K562 (cell line): ENCODE data around the gene COX4I2. TPM values are rescaled to one million over a fixed set of nuclear protein-coding genes. Genes with fewer than 3 reads are reported as not detected.

Experiments used
- ARID3A ChIP-seq: IDR thresholded peaks from 2 replicates; pipeline ENCODE4 v1.6.1; 2012; ENCODE audit warnings: low read depth, low read length, improper control_type of control experiment, borderline replicate concordance
- CBX1 ChIP-seq: sonication (generic); IDR thresholded peaks from 2 replicates; pipeline ENCODE4 v1.6.1; 2016; ENCODE audit warnings: antibody characterized with exemption, low read depth, mild to moderate bottlenecking
- CREB3 ChIP-seq: fragments of 450-650 bp; conservative IDR thresholded peaks from 2 replicates; pipeline ENCODE4 v1.6.1; 2016; ENCODE audit warnings: missing genetic modification characterization, low read depth, mild to moderate bottlenecking, missing compliant biosample characterization, moderate library complexity
- DNMT1 ChIP-seq: fragments of 450-650 bp; IDR thresholded peaks from 2 replicates; pipeline ENCODE4 v1.6.1; 2016; ENCODE audit warnings: antibody characterized with exemption, mild to moderate bottlenecking
- ESRRB ChIP-seq: fragments of 250-450 bp; sonication (Bioruptor Pico); IDR thresholded peaks from 2 replicates; pipeline ENCODE4 v1.5.0; 2020; ENCODE audit warnings: mild to moderate bottlenecking, moderate library complexity, borderline replicate concordance
- ETV5 ChIP-seq: sonication (generic); formaldehyde crosslinking; IDR thresholded peaks from 2 replicates; pipeline ENCODE4 v1.4.0; 2020; ENCODE audit warnings: low read depth, mild to moderate bottlenecking, missing genetic modification reagents
- FOXA1 ChIP-seq: fragments of 450-650 bp; IDR thresholded peaks from 2 replicates; pipeline ENCODE4 v1.6.1; 2016; ENCODE audit warnings: mild to moderate bottlenecking, borderline replicate concordance
- GMEB1 ChIP-seq: fragments of 250-450 bp; sonication (Bioruptor Pico); IDR thresholded peaks from 2 replicates; pipeline ENCODE4 v1.4.0; 2020; ENCODE audit warnings: mild to moderate bottlenecking
- NR4A1 ChIP-seq, 2 experiments: fragments of 250-450 bp in 1 of 2; fragments of 450-650 bp in 1 of 2; sonication (Bioruptor Pico) in 1 of 2; IDR thresholded peaks; 2 replicates each; pipeline versions ENCODE4 v1.4.0 to v1.6.1; 2016 to 2020; ENCODE audit warnings: mild to moderate bottlenecking in 2 of 2, missing compliant biosample characterization in 1 of 2, missing genetic modification characterization in 1 of 2, moderate library complexity in 1 of 2
- PHF21A ChIP-seq: fragments of 450-650 bp; IDR thresholded peaks from 2 replicates; pipeline ENCODE4 v1.6.1; 2017; ENCODE audit warnings: low read depth, borderline replicate concordance
- PTTG1 ChIP-seq: fragments of 450-650 bp; IDR thresholded peaks from 2 replicates; pipeline ENCODE4 v1.6.1; 2016; ENCODE audit warnings: low read depth, mild to moderate bottlenecking, missing genetic modification characterization, missing compliant biosample characterization
- SNIP1 ChIP-seq: fragments of 450-650 bp; IDR thresholded peaks from 2 replicates; pipeline ENCODE4 v1.7.1; 2017; ENCODE audit warnings: low read depth, mild to moderate bottlenecking
- SOX6 ChIP-seq: fragments of 450-650 bp; IDR thresholded peaks from 2 replicates; pipeline ENCODE4 v1.6.1; 2014; ENCODE audit warnings: mild to moderate bottlenecking
- TAL1 ChIP-seq: fragments of 450-650 bp; IDR thresholded peaks from 2 replicates; pipeline ENCODE4 v1.6.1; 2016; ENCODE audit warnings: mild to moderate bottlenecking
- ZNF124 ChIP-seq: sonication (generic); formaldehyde crosslinking; IDR thresholded peaks from 2 replicates; pipeline ENCODE4 v1.8.1; 2022; ENCODE audit warnings: missing genetic modification reagents
- ZNF407 ChIP-seq: fragments of 450-650 bp; IDR thresholded peaks from 2 replicates; pipeline ENCODE4 v1.6.1; 2016; ENCODE audit warnings: low read depth
- polyA plus RNA-seq, 8 experiments: library from polyadenylated mRNA; depleted of rRNA in 4 of 8; stranded (reverse) in 5 of 8; unstranded in 3 of 8; fragments of >200 nt; fragmentation: Nextera tagmentation in 2 of 8; fragmentation: Illumina TruSeq in 1 of 8; extraction: Ambion mirVana in 2 of 8; extraction: Trizol in 1 of 8; gene quantifications; 2 replicates each; pipeline versions ENCODE4 v1.2.1 to v1.2.3, GENCODE V29; 2011 to 2014; ENCODE audit warnings: inconsistent platforms in 1 of 8, missing spikeins in 1 of 8
- total RNA-seq, 7 experiments: library from RNA; depleted of rRNA in 6 of 7; stranded (reverse); fragments of >200 nt in 6 of 7; fragmentation: Illumina TruSeq in 2 of 7; extraction: Trizol in 2 of 7; gene quantifications; 2 replicates each; pipeline versions ENCODE4 v1.2.1 to v1.2.3, GENCODE V29; 2011 to 2021; ENCODE audit warnings: low replicate concordance in 1 of 7

COX4I2 gene
- total and polyA plus RNA-seq, 9 of the 15 experiments (the other 6 are each of a cell fraction or from before 2014, with no cell fraction given), result not detected

GRCh38 chr20:31633339-31633914 is 4.3 kb upstream of the COX4I2 start (continued):
- TF ChIP-seq CREB3 (tag) (no peak), NR4A1 (CRISPR knock-in tag; IDR thresholded peaks at IDR 0.05) (no peak), NR4A1 (tag; IDR thresholded peaks at IDR 0.05) (no peak), TAL1 (no peak; the same call in 1 of the 2 replicates), GMEB1 (no peak), ZNF124 (no peak), SNIP1 (no peak), ETV5 (CRISPR knock-in tag) (0 out of 2 replicates have a peak, but pooled peaks have one; percentile 9), PTTG1 (no peak), PHF21A (no peak), CBX1 (no peak), FOXA1 (no peak), ESRRB (CRISPR knock-in tag) (no peak), ARID3A (no peak), ZNF407 (no peak), DNMT1 (no peak), SOX6 (no peak)
